AG04449 (cell line): Measurements from ENCODE around the gene GTF2A1.

ENCODE experiments used
- CTCF ChIA-PET: fragments of 350-600 bp; formaldehyde crosslinking; extraction: SDS; loops from one replicate; lab custom pipeline; 2021; ENCODE audit warnings: antibody characterized with exemption; lab: Yijun Ruan, JAX
- POLR2A ChIA-PET: fragments of 400-600, 350-600 bp; formaldehyde crosslinking; extraction: SDS; loops from one replicate; lab custom pipeline; 2020; ENCODE audit warnings: antibody characterized with exemption, inconsistent platforms; lab: Yijun Ruan, JAX
- DNase-seq: peaks from one replicate; pipeline ENCODE4 v3.0.0-alpha.2; 2010; ENCODE audit warnings: low read depth, low spot score
- H3K4me3 ChIP-seq: 2 replicates; pipeline ENCODE4 v1.5.1; 2011; ENCODE audit warnings: low read depth, mild to moderate bottlenecking, control low read depth, low read length
- CTCF ChIP-seq: IDR thresholded peaks from one replicate; pipeline ENCODE4 v1.5.1; 2011; ENCODE audit warnings: mild to moderate bottlenecking, moderate library complexity, low read length, control low read depth, inconsistent platforms; ENCODE audit not compliant: insufficient read depth; ENCODE audit errors: missing control alignments

The GTF2A1 gene

GRCh38 chr14:81137316-81137715, 83.4 kb downstream of the GTF2A1 start:
- ChIA-PET POLR2A (interaction anchor here (1.0 kb wide), 1 partner anchor 84 kb away, joined by 3 read pairs; the partner anchor contains the start of gene GTF2A1), CTCF (no interaction called here)
- DNase-seq: peak; percentile 5
- TF ChIP-seq CTCF: no peak
- H3K4me3 ChIP-seq: no peak overlapping the region

GRCh38 chr14:81133400-81133799, 87.4 kb downstream of the GTF2A1 start:
- no peak for DNase-seq
- POLR2A ChIA-PET: interaction anchor here (0.6 kb wide), 1 partner anchor 86 kb away, joined by 3 read pairs; no protein-coding TSS in a partner anchor
- no peak for TF ChIP-seq CTCF
- no peak overlapping the region for H3K4me3 ChIP-seq
- CTCF ChIA-PET: no interaction called here

GRCh38 chr14:81132468-81132867, 88.3 kb downstream of the GTF2A1 start:
- no peak overlapping the region for H3K4me3 ChIP-seq
- POLR2A ChIA-PET: no interaction called here
- CTCF ChIA-PET: no interaction called here
- no peak for DNase-seq
- no peak for TF ChIP-seq CTCF

GRCh38 chr14:81129242-81129641, 91.5 kb downstream of the GTF2A1 start:
- DNase-seq: no peak
- H3K4me3 ChIP-seq: no peak overlapping the region
- CTCF ChIA-PET: no interaction called here
- POLR2A ChIA-PET: no interaction called here
- no peak for TF ChIP-seq CTCF

- POLR2A ChIA-PET: no interaction called here
- TF ChIP-seq CTCF: no peak
- DNase-seq: no peak
- CTCF ChIA-PET: interaction anchor here (1.3 kb wide), 1 partner anchor 43 kb away, joined by 3 read pairs; no protein-coding TSS in a partner anchor
- H3K4me3 ChIP-seq: no peak overlapping the region
Measured at GRCh38 chr14:81127785-81128184, 93.0 kb downstream of the GTF2A1 start.

GRCh38 chr14:81125536-81125935, 95.2 kb downstream of the GTF2A1 start:
- DNase-seq: no peak
- ChIA-PET CTCF (interaction anchor here (1.5 kb wide), 1 partner anchor 45 kb away, joined by 3 read pairs; no protein-coding TSS in a partner anchor), POLR2A (no interaction called here)
- H3K4me3 ChIP-seq: no peak overlapping the region
- no peak for TF ChIP-seq CTCF
